Naive B cell (primary cell): ENCODE data around the gene SPARC. TPM values are rescaled to one million over a fixed set of nuclear protein-coding genes. Genes with fewer than 3 reads are reported as not detected.
"Not testable (repeated sequence)": the region's sequence is repeated elsewhere in the genome, so short reads cannot be mapped to it uniquely, and the experiment has no call there.

Experiments used
- ATAC-seq, 2 donors: fragments of 150-1000 bp; cut with Tn5 transposase; 2 replicates each; pipeline ENCODE4 v1.10.0; 2021; ENCODE audit warnings: low read depth in 2 of 2, mild to moderate bottlenecking in 2 of 2, moderate library complexity in 2 of 2
- DNase-seq: peaks from one replicate; pipeline ENCODE4 v3.0.0; 2022
- H3K27ac Mint-ChIP-seq, 6 donors: one replicate each; pipeline ENCODE4 v1.8.0; 2020 to 2022; ENCODE audit warnings: mild to moderate bottlenecking in 6 of 6, mixed read lengths in 6 of 6, moderate library complexity in 5 of 6, inconsistent platforms in 2 of 6
- H3K27me3 Mint-ChIP-seq, 3 donors: one replicate each; pipeline ENCODE4 v1.8.0; 2021 to 2022; ENCODE audit warnings: mixed read lengths in 3 of 3, mild to moderate bottlenecking in 1 of 3
- H3K36me3 Mint-ChIP-seq, 2 donors: one replicate each; pipeline ENCODE4 v1.8.0; 2020 to 2022; ENCODE audit warnings: mixed read lengths in 2 of 2, inconsistent platforms in 1 of 2, mild to moderate bottlenecking in 1 of 2
- H3K4me1 Mint-ChIP-seq, 3 donors: one replicate each; pipeline ENCODE4 v1.8.0; 2020 to 2022; ENCODE audit warnings: mixed read lengths in 3 of 3, inconsistent platforms in 1 of 3, mild to moderate bottlenecking in 1 of 3, moderate library complexity in 1 of 3
- H3K4me3 Mint-ChIP-seq, 8 donors: one replicate each; pipeline ENCODE4 v1.8.0; 2020 to 2022; ENCODE audit warnings: mild to moderate bottlenecking in 8 of 8, mixed read lengths in 8 of 8, moderate library complexity in 8 of 8, inconsistent platforms in 2 of 8
- H3K9me3 Mint-ChIP-seq, 7 donors: one replicate each; pipeline ENCODE4 v1.8.0; 2020 to 2022; ENCODE audit warnings: mixed read lengths in 7 of 7, mild to moderate bottlenecking in 5 of 7, inconsistent platforms in 2 of 7, moderate library complexity in 1 of 7
- polyA plus RNA-seq, 6 donors: library from polyadenylated mRNA; unstranded; fragments of 300-500 nt; fragmentation: Illumina TruSeq; gene quantifications; one replicate each; pipeline ENCODE4 v1.2.3, GENCODE V29; 2021; ENCODE audit warnings: low read depth in 6 of 6

SPARC gene
- polyA plus RNA-seq, 6 donors from 2014 or later, result 9.6 to 30.7 (median 24.7) TPM

DNA sequence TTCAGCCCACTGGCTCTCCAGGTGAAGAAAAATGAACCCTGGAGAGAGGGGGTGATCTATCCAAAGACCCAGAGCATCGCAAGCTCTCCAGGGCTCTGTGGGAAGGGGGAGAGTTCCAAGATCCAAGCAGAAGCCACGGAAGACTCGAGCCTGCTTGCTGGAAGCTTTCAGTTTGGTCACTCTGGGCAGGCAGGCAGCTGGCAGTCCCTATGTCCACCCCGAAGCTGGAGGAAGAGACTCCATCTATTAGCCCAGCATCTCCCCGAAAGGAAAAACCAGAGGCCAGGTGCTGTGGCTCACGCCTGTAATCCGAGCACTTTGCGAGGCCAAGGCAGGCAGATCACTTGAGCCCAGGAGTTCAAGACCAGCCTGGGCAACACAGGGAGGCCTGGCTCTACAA lies 10.7 kb upstream of the SPARC start:
- Mint-ChIP-seq H3K4me1 (peaks cover 3 to 6% (median 4%) of the 10 kb centered on the region in 3 donors), H3K9me3 (no peaks in the 10 kb centered on the region)
- no peak for DNase-seq

DNA sequence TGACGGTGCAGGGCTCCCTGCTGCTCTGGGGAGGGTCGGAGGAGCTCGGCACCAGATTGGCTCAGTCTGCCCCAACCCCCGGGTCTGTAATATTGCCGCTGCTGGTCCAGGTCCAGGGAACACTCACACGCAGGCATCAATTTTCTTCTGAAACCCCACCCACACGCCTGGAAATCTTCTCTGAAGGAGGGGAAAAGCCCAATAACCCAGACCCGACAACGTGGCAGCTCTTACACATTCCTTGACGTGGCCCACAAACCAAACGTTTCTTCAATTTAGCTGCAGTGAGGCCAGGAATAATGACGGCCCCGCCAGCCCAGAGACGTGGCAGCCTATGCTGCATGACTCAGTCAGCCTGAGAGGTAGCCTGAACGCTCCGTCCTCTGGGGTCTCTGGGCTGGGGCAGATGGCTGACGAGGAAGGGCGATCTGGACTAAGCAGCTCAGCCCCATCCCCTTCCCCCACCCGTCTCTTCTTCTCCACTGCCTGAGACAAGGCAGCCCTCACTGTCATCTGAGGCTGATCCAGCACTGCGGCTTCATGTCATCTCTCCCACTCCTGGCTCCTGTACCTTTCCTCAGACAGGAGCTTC lies 9.9 kb upstream of the SPARC start:
- Mint-ChIP-seq H3K27ac (no peak overlapping the region), H3K4me3 (no peak overlapping the region), H3K27me3 (peaks cover 0 to 6% (median 0%) of the 10 kb centered on the region in 3 donors), H3K4me1 (peaks cover 3 to 6% (median 4%) of the 10 kb centered on the region in 3 donors), H3K9me3 (peaks cover 0 to 2% (median 0%) of the 10 kb centered on the region in 7 donors), H3K36me3 (no peaks in the 10 kb centered on the region)
- ATAC-seq (no peak), DNase-seq (no peak)

More for the DNA sequence above, 10.7 kb upstream of the SPARC start:
- Mint-ChIP-seq H3K27me3 (peaks cover 0 to 6% (median 0%) of the 10 kb centered on the region in 3 donors), H3K36me3 (no peaks in the 10 kb centered on the region), H3K4me3 (no peak overlapping the region), H3K27ac (no peak overlapping the region)
- ATAC-seq, result no peak

DNA sequence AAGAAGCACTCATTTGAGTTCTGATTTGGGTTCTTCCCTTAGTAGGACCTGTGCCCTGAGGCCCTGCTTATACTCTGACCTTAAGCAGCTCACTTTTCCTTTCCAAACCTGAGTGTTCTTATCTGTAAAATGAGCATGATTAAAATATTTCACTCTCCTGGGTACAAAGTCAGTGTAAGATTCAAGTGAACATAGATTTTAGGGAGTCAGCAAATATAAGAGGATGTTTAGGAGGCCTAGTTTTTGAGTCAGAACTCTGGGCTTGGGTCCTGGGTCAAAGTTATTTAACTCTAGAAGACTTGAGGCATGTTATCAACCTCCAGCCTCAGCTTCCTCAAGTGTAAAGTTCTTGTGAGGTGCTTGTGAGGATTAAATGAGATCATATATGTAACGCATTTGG lies 8.7 kb upstream of the SPARC start:
- DNase-seq (no peak), ATAC-seq (no peak)
- Mint-ChIP-seq H3K36me3 (no peaks in the 10 kb centered on the region), H3K4me1 (peaks cover 0 to under 1% (median 0%) of the 10 kb centered on the region in 3 donors), H3K27me3 (peaks cover 0 to 6% (median 0%) of the 10 kb centered on the region in 3 donors), H3K27ac (no peak overlapping the region), H3K4me3 (no peak overlapping the region), H3K9me3 (peaks cover 0 to 2% (median 0%) of the 10 kb centered on the region in 7 donors)

- Mint-ChIP-seq H3K27ac (no peak overlapping the region), H3K9me3 (peaks cover 0 to 2% (median 0%) of the 10 kb centered on the region in 7 donors), H3K27me3 (peaks cover under 1 to 8% (median 3%) of the 10 kb centered on the region in 3 donors), H3K36me3 (no peaks in the 10 kb centered on the region), H3K4me1 (no peaks in the 10 kb centered on the region), H3K4me3 (peak overlapping the region in 1 of 8 donors; percentile 63)
- ATAC-seq (no peak), DNase-seq (no peak)
Observed at GRCh38 chr5:151694035-151694485, 7.3 kb upstream of the SPARC start.

GRCh38 chr5:151692312-151692711 lies 5.6 kb upstream of the SPARC start:
- peaks cover 0 to 2% (median 0%) of the 10 kb centered on the region in 7 donors for H3K9me3 Mint-ChIP-seq
- H3K27ac Mint-ChIP-seq, result no peak overlapping the region
- no peak for ATAC-seq
- peaks cover 0 to under 1% of the 10 kb centered on the region in 2 donors for H3K36me3 Mint-ChIP-seq
- no peak for DNase-seq
- peaks cover 14 to 17% (median 16%) of the 10 kb centered on the region in 3 donors for H3K27me3 Mint-ChIP-seq
- no peaks in the 10 kb centered on the region for H3K4me1 Mint-ChIP-seq
- no peak overlapping the region for H3K4me3 Mint-ChIP-seq

- H3K36me3 Mint-ChIP-seq, result peaks cover 0 to 6% of the 10 kb centered on the region in 2 donors
Observed at GRCh38 chr5:151691706-151692105, 5.0 kb upstream of the SPARC start.

GRCh38 chr5:151689591-151689990 lies 2.9 kb upstream of the SPARC start:
- Mint-ChIP-seq H3K4me1 (peaks cover 10 to 14% (median 13%) of the 10 kb centered on the region in 3 donors), H3K27me3 (peaks cover 34 to 41% (median 34%) of the 10 kb centered on the region in 3 donors)
- not testable (repeated sequence) for H3K4me3 Mint-ChIP-seq, H3K36me3 Mint-ChIP-seq, H3K9me3 Mint-ChIP-seq, ATAC-seq, DNase-seq, H3K27ac Mint-ChIP-seq

More at GRCh38 chr5:151691706-151692105, 5.0 kb upstream of the SPARC start:
- DNase-seq (no peak), ATAC-seq (no peak)
- Mint-ChIP-seq H3K4me1 (peaks cover 5 to 6% (median 5%) of the 10 kb centered on the region in 3 donors), H3K9me3 (peaks cover 0 to 2% (median 0%) of the 10 kb centered on the region in 7 donors), H3K4me3 (no peak overlapping the region), H3K27me3 (peaks cover 18 to 22% (median 22%) of the 10 kb centered on the region in 3 donors), H3K27ac (peak overlapping the region in 1 of 6 donors; percentile 36)

DNA sequence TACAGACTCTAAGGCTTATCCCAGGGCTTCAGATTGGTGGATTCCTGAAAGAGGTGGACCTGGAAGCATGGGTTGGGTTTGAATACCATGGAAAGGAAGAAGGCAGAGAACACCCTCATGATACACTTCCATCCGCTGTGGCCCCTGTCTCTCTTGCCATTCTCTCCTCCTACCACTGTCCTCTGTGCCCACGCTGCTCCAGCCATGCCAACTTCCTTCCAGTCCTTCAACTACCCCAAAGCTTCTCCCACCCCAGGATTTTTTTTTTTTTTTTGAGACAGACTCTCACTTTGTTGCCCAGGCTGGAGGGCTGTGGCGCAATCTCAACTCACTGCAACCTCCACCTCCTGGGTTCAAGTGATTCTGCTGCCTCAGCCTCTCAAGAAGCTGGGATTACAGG lies 1.7 kb upstream of the SPARC start:
- Mint-ChIP-seq H3K27ac (no peak overlapping the region), H3K9me3 (peaks cover 0 to 2% (median 0%) of the 10 kb centered on the region in 7 donors), H3K4me3 (no peak overlapping the region), H3K27me3 (peaks cover 34 to 41% (median 38%) of the 10 kb centered on the region in 3 donors), H3K4me1 (peaks cover 10 to 14% (median 13%) of the 10 kb centered on the region in 3 donors), H3K36me3 (peaks cover 0 to 6% of the 10 kb centered on the region in 2 donors)
- ATAC-seq (no peak), DNase-seq (no peak)

GRCh38 chr5:151685749-151686673 lies 704 bp downstream of the SPARC start:
- Mint-ChIP-seq H3K27ac (peak overlapping the region in 1 of 6 donors; percentile 50), H3K9me3 (no peaks in the 10 kb centered on the region), H3K4me1 (peaks cover 10 to 14% (median 13%) of the 10 kb centered on the region in 3 donors), H3K36me3 (peaks cover 0 to 6% of the 10 kb centered on the region in 2 donors), H3K27me3 (peaks cover 34 to 41% (median 40%) of the 10 kb centered on the region in 3 donors), H3K4me3 (peak overlapping the region in 4 of 8 donors; percentile 30 to 65 (median 38))
- ATAC-seq (no peak), DNase-seq (no peak)

- Mint-ChIP-seq H3K36me3 (peaks cover 0 to 6% of the 10 kb centered on the region in 2 donors), H3K4me1 (peaks cover 10 to 14% (median 13%) of the 10 kb centered on the region in 3 donors), H3K9me3 (no peaks in the 10 kb centered on the region), H3K4me3 (no peak overlapping the region), H3K27me3 (peaks cover 34 to 41% (median 40%) of the 10 kb centered on the region in 3 donors), H3K27ac (no peak overlapping the region)
- DNase-seq (no peak), ATAC-seq (no peak)
Observed at GRCh38 chr5:151684690-151685361, 1.9 kb downstream of the SPARC start.

DNA sequence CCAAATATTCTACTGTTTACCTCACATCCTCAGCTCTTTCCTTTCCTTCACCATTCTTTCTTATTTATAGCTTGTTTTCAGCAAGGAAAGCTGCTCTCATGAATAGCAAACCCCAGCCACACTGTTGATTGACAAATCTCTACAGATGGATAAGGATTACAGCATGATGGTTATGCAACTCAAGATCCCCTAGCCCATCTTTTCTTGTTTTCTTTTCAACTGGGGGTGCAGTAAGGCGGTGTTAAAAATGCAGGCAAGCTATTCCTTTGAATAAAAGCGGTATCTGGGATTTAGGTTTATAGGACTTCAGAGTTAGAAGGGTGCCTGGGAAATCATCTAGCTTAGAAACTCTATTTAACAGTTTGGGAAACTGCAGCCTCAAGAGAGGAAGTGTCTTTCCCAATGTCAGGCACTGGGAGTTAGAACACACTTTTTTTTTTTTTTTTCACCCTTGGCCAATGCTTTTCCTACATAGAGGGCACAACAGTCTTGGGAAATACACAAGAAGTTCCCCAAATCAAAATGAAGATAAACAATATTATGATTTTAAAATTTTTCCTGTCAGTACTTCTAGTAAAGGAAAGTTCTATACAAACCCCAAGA lies 2.6 kb downstream of the SPARC start:
- ATAC-seq (no peak), DNase-seq (no peak)
- Mint-ChIP-seq H3K4me1 (peaks cover 10 to 14% (median 13%) of the 10 kb centered on the region in 3 donors), H3K36me3 (peaks cover 0 to 6% of the 10 kb centered on the region in 2 donors), H3K9me3 (no peaks in the 10 kb centered on the region), H3K4me3 (no peak overlapping the region), H3K27ac (no peak overlapping the region), H3K27me3 (peaks cover 33 to 40% (median 39%) of the 10 kb centered on the region in 3 donors)

- H3K4me3 Mint-ChIP-seq, result no peak overlapping the region
- H3K4me1 Mint-ChIP-seq, result peaks cover 10 to 14% (median 13%) of the 10 kb centered on the region in 3 donors
- DNase-seq (no peak), ATAC-seq (no peak)
- peaks cover 0 to 6% of the 10 kb centered on the region in 2 donors for H3K36me3 Mint-ChIP-seq
- H3K27ac Mint-ChIP-seq, result no peak overlapping the region
- peaks cover 26 to 34% (median 33%) of the 10 kb centered on the region in 3 donors for H3K27me3 Mint-ChIP-seq
- H3K9me3 Mint-ChIP-seq, result no peaks in the 10 kb centered on the region
Observed at GRCh38 chr5:151683444-151683843, 3.3 kb downstream of the SPARC start.
